Peyer's patch (tissue), 4 donors: ENCODE data around the gene SOD2. TPM values are rescaled to one million over a fixed set of nuclear protein-coding genes. Genes with fewer than 3 reads are reported as not detected.
"Not testable (repeated sequence)": the region's sequence is repeated elsewhere in the genome, so short reads cannot be mapped to it uniquely, and the experiment has no call there.

Experiments
- DNase-seq, 3 donors: peaks; one replicate each; pipeline ENCODE4 v3.0.0-alpha.2; 2017 to 2019
- H3K27ac ChIP-seq, 4 donors: fragments of 200-600 bp; sonication (generic); one replicate each; pipeline ENCODE4 v1.5.1; 2016 to 2019
- H3K27me3 ChIP-seq, 2 donors: fragments of 200-600 bp; sonication (generic); one replicate each; pipeline ENCODE4 v1.5.1; 2019
- H3K36me3 ChIP-seq, 3 donors: fragments of 200-600 bp; sonication (generic); one replicate each; pipeline ENCODE4 v1.5.1; 2016 to 2019
- H3K4me1 ChIP-seq, 4 donors: fragments of 200-600 bp; sonication (generic); one replicate each; pipeline ENCODE4 v1.5.1; 2016 to 2019
- H3K4me3 ChIP-seq, 4 donors: fragments of 200-600 bp; sonication (generic); 1 replicate in 3 of 4; 2 replicates in 1 of 4; pipeline ENCODE4 v1.5.1; 2016 to 2019; ENCODE audit warnings: mild to moderate bottlenecking in 1 of 4
- H3K9me3 ChIP-seq, 4 donors: fragments of 200-600 bp; sonication (generic); one replicate each; pipeline ENCODE4 v1.5.1; 2016 to 2019; ENCODE audit warnings: mild to moderate bottlenecking in 1 of 4
- CTCF ChIP-seq, 6 experiments: fragments of 450-650 bp in 4 of 6; fragments of 200-600 bp in 2 of 6; sonication (generic) in 1 of 6; IDR thresholded peaks; one replicate each; pipeline ENCODE4 v1.5.1; 2017 to 2019; ENCODE audit warnings: antibody characterized with exemption in 6 of 6, mild to moderate bottlenecking in 3 of 6, moderate library complexity in 1 of 6
- POLR2A ChIP-seq, 2 donors: fragments of 450-650 bp; IDR thresholded peaks; one replicate each; pipeline ENCODE4 v1.5.1; 2017; ENCODE audit warnings: antibody characterized with exemption in 2 of 2, mild to moderate bottlenecking in 2 of 2, moderate library complexity in 2 of 2
- total RNA-seq, 4 donors: library from RNA; depleted of rRNA; stranded (reverse); fragments of >200 nt; gene quantifications; one replicate each; pipeline ENCODE4 v1.1.0, GENCODE V29; 2016

Gene SOD2
- total RNA-seq, 4 donors from 2014 or later = 85.0 to 156 (median 103) TPM

GRCh38 chr6:159665868-159666635 lies 27.0 kb downstream of the SOD2 start:
- Histone ChIP-seq H3K36me3 (peaks cover 0 to 16% (median 0%) of the 10 kb centered on the region in 3 donors), H3K9me3 (peaks cover 0 to 9% (median 0%) of the 10 kb centered on the region in 4 donors), H3K27ac (no peak overlapping the region), H3K4me1 (no peaks in the 10 kb centered on the region), H3K27me3 (no peaks in the 10 kb centered on the region), H3K4me3 (no peak overlapping the region)
- TF ChIP-seq CTCF (IDR thresholded peaks at IDR 0.05) (no peak), POLR2A (IDR thresholded peaks at IDR 0.05) (no peak)
- no peak for DNase-seq

- DNase-seq, H3K36me3 ChIP-seq, H3K27me3 ChIP-seq, H3K4me1 ChIP-seq, H3K9me3 ChIP-seq, H3K4me3 ChIP-seq, H3K27ac ChIP-seq: not testable (repeated sequence)
These were observed 29.6 kb downstream of the SOD2 start for GRCh38 chr6:159663368-159663889.

GRCh38 chr6:159661977-159662376 lies 31.1 kb downstream of the SOD2 start:
- H3K4me1 ChIP-seq, DNase-seq, H3K27me3 ChIP-seq, H3K4me3 ChIP-seq, H3K9me3 ChIP-seq, H3K36me3 ChIP-seq, H3K27ac ChIP-seq: not testable (repeated sequence)

- H3K4me1 ChIP-seq = no peaks in the 10 kb centered on the region
- TF ChIP-seq POLR2A (IDR thresholded peaks at IDR 0.05) = no peak
- no peak for TF ChIP-seq CTCF (IDR thresholded peaks at IDR 0.05)
- DNase-seq = no peak
- no peaks in the 10 kb centered on the region for H3K9me3 ChIP-seq
- H3K36me3 ChIP-seq = no peaks in the 10 kb centered on the region
- H3K4me3 ChIP-seq = no peak overlapping the region
- H3K27me3 ChIP-seq = no peaks in the 10 kb centered on the region
- H3K27ac ChIP-seq = no peak overlapping the region
These were observed 37.5 kb downstream of the SOD2 start for GRCh38 chr6:159655409-159655988.

- H3K4me3 ChIP-seq = no peak overlapping the region
- DNase-seq = no peak
- H3K9me3 ChIP-seq = no peaks in the 10 kb centered on the region
- H3K36me3 ChIP-seq = no peaks in the 10 kb centered on the region
- H3K27ac ChIP-seq = no peak overlapping the region
- TF ChIP-seq CTCF (IDR thresholded peaks at IDR 0.05) (peak; percentile 27 to 69 (median 60)), POLR2A (IDR thresholded peaks at IDR 0.05) (no peak)
- no peaks in the 10 kb centered on the region for H3K27me3 ChIP-seq
- H3K4me1 ChIP-seq = no peaks in the 10 kb centered on the region
These were observed 38.5 kb downstream of the SOD2 start for GRCh38 chr6:159654483-159655098.

- Histone ChIP-seq H3K4me1 (no peaks in the 10 kb centered on the region), H3K36me3 (no peaks in the 10 kb centered on the region), H3K27ac (no peak overlapping the region), H3K9me3 (no peaks in the 10 kb centered on the region), H3K27me3 (no peaks in the 10 kb centered on the region), H3K4me3 (no peak overlapping the region)
- no peak for TF ChIP-seq CTCF (IDR thresholded peaks at IDR 0.05)
- no peak for TF ChIP-seq POLR2A (IDR thresholded peaks at IDR 0.05)
- no peak for DNase-seq
These were observed 42.7 kb downstream of the SOD2 start for GRCh38 chr6:159650314-159650713.
